Ishikawa (cell line): ENCODE results near the gene NT5E.

Experiments
- EP300 ChIP-seq: IDR thresholded peaks from 2 replicates; pipeline ENCODE4 v1.6.1; 2012; ENCODE audit warnings: borderline replicate concordance
- NFIC ChIP-seq: IDR thresholded peaks from 2 replicates; pipeline ENCODE4 v1.6.1; 2012
- RAD21 ChIP-seq: IDR thresholded peaks from 2 replicates; pipeline ENCODE4 v1.6.1; 2012; ENCODE audit warnings: low read depth
- YY1 ChIP-seq: IDR thresholded peaks from 2 replicates; pipeline ENCODE4 v1.6.1; 2012; ENCODE audit warnings: low read depth

DNA sequence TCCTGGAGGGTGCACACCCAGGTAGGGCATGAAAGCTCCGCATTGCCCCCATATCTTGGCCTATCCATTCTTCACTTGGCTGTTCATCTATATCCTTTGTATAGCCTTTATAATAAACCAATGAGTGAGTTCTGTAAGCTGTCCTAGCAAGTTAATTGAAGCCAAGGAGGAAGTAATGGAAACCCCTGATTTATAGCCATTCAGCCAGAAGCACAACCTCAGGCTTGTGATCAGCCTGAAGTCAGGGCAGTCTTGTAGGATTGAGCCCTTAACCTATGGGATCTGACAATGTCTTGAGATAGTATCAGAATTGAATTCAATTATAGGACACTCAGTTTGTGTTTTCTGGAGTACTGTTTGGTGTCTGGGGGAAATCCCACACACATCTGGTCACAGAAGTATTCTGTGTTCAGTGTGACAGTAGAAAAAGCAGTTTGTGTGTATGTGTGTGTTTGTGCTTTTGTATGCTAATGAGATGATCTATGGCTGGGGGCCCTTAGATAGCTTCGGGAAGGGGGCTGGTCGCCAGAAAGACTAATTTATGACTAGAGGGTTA, 5.7 kb downstream of the NT5E start:
- TF ChIP-seq NFIC (no peak), RAD21 (no peak), EP300 (no peak), YY1 (no peak)
